Stimulated activated memory B cell treated with anti-CD40 and anti-IgM and Interleukin-4, amounts not matched to agents 10 μg/mL and 1 μg/mL and 100 μg/mL, for 72 hours (primary cell): ENCODE data around the gene KLHL41.

Source experiments
- ATAC-seq: fragments of 150-1000 bp; cut with Tn5 transposase; 2 replicates; pipeline ENCODE4 v1.10.0; 2021
- H3K27ac Mint-ChIP-seq: one replicate; pipeline ENCODE4 v1.8.0; 2022; ENCODE audit warnings: mild to moderate bottlenecking, mixed read lengths
- H3K27me3 Mint-ChIP-seq: one replicate; pipeline ENCODE4 v1.8.0; 2022; ENCODE audit warnings: mixed read lengths
- H3K36me3 Mint-ChIP-seq: one replicate; pipeline ENCODE4 v1.8.0; 2022; ENCODE audit warnings: mixed read lengths
- H3K4me1 Mint-ChIP-seq: one replicate; pipeline ENCODE4 v1.8.0; 2022; ENCODE audit warnings: mixed read lengths
- H3K4me3 Mint-ChIP-seq: one replicate; pipeline ENCODE4 v1.8.0; 2022; ENCODE audit warnings: mild to moderate bottlenecking, moderate library complexity, mixed read lengths
- H3K9me3 Mint-ChIP-seq: one replicate; pipeline ENCODE4 v1.8.0; 2022; ENCODE audit warnings: mixed read lengths

The KLHL41 gene

GRCh38 chr2:169509298-169509885, at the start of gene KLHL41:
TSS of gene KLHL41 (plus strand) at chr2:169509702. CDS start at chr2:169509779, 77 bp downstream.
- Mint-ChIP-seq H3K4me1 (no peaks in the 10 kb centered on the region), H3K9me3 (no peaks in the 10 kb centered on the region), H3K4me3 (no peak within 1 kb of the TSS), H3K27ac (no peak within 1 kb of the TSS), H3K27me3 (no peaks in the 10 kb centered on the region), H3K36me3 (peaks cover 5% of the 10 kb centered on the region)
- no peak for ATAC-seq

- Mint-ChIP-seq H3K9me3 (peaks cover 3% of the 10 kb centered on the region), H3K27ac (no peak overlapping the region), H3K27me3 (no peaks in the 10 kb centered on the region), H3K4me1 (no peaks in the 10 kb centered on the region), H3K4me3 (no peak overlapping the region), H3K36me3 (no peaks in the 10 kb centered on the region)
- no peak for ATAC-seq
Measured at GRCh38 chr2:169461143-169461542, 48.4 kb upstream of the KLHL41 start.

GRCh38 chr2:169462896-169463695, 46.4 kb upstream of the KLHL41 start:
- no peaks in the 10 kb centered on the region for H3K4me1 Mint-ChIP-seq
- H3K4me3 Mint-ChIP-seq, result no peak overlapping the region
- H3K27me3 Mint-ChIP-seq, result no peaks in the 10 kb centered on the region
- no peak overlapping the region for H3K27ac Mint-ChIP-seq
- peak; percentile 39 for ATAC-seq
- peaks cover 3% of the 10 kb centered on the region for H3K9me3 Mint-ChIP-seq
- H3K36me3 Mint-ChIP-seq, result no peaks in the 10 kb centered on the region

GRCh38 chr2:169464466-169464865, 45.0 kb upstream of the KLHL41 start:
- Mint-ChIP-seq H3K27me3 (no peaks in the 10 kb centered on the region), H3K4me3 (no peak overlapping the region), H3K4me1 (no peaks in the 10 kb centered on the region), H3K9me3 (peaks cover 3% of the 10 kb centered on the region), H3K36me3 (no peaks in the 10 kb centered on the region), H3K27ac (no peak overlapping the region)
- no peak for ATAC-seq

- no peak for ATAC-seq
- Mint-ChIP-seq H3K27ac (no peak overlapping the region), H3K4me1 (no peaks in the 10 kb centered on the region), H3K27me3 (no peaks in the 10 kb centered on the region), H3K4me3 (no peak overlapping the region), H3K9me3 (peaks cover 3% of the 10 kb centered on the region), H3K36me3 (no peaks in the 10 kb centered on the region)
Measured at GRCh38 chr2:169464882-169465281, 44.6 kb upstream of the KLHL41 start.

GRCh38 chr2:169468841-169469240, 40.7 kb upstream of the KLHL41 start:
- H3K9me3 Mint-ChIP-seq, result no peaks in the 10 kb centered on the region
- no peak for ATAC-seq
- no peak overlapping the region for H3K4me3 Mint-ChIP-seq
- H3K27ac Mint-ChIP-seq, result no peak overlapping the region
- no peaks in the 10 kb centered on the region for H3K4me1 Mint-ChIP-seq
- H3K36me3 Mint-ChIP-seq, result no peaks in the 10 kb centered on the region
- H3K27me3 Mint-ChIP-seq, result no peaks in the 10 kb centered on the region

GRCh38 chr2:169469952-169470572, 39.4 kb upstream of the KLHL41 start:
- H3K27me3 Mint-ChIP-seq, result no peaks in the 10 kb centered on the region

GRCh38 chr2:169472249-169472648, 37.3 kb upstream of the KLHL41 start:
- Mint-ChIP-seq H3K4me3 (no peak overlapping the region), H3K36me3 (no peaks in the 10 kb centered on the region), H3K27ac (no peak overlapping the region), H3K4me1 (no peaks in the 10 kb centered on the region), H3K9me3 (no peaks in the 10 kb centered on the region), H3K27me3 (no peaks in the 10 kb centered on the region)
- ATAC-seq, result no peak

More at GRCh38 chr2:169469952-169470572, 39.4 kb upstream of the KLHL41 start:
- ATAC-seq, result no peak
- H3K36me3 Mint-ChIP-seq, result no peaks in the 10 kb centered on the region
- H3K9me3 Mint-ChIP-seq, result no peaks in the 10 kb centered on the region
- H3K4me1 Mint-ChIP-seq, result no peaks in the 10 kb centered on the region
- H3K27ac Mint-ChIP-seq, result no peak overlapping the region
- H3K4me3 Mint-ChIP-seq, result no peak overlapping the region

- ATAC-seq, result no peak
- H3K27ac Mint-ChIP-seq, result no peak overlapping the region
- no peaks in the 10 kb centered on the region for H3K9me3 Mint-ChIP-seq
- no peaks in the 10 kb centered on the region for H3K36me3 Mint-ChIP-seq
- H3K4me3 Mint-ChIP-seq, result no peak overlapping the region
- no peaks in the 10 kb centered on the region for H3K27me3 Mint-ChIP-seq
- peaks cover 16% of the 10 kb centered on the region for H3K4me1 Mint-ChIP-seq
Measured at GRCh38 chr2:169476459-169476858, 33.0 kb upstream of the KLHL41 start.

GRCh38 chr2:169478339-169478738, 31.2 kb upstream of the KLHL41 start:
- peaks cover 2% of the 10 kb centered on the region for H3K36me3 Mint-ChIP-seq
- no peaks in the 10 kb centered on the region for H3K27me3 Mint-ChIP-seq
- peaks cover 16% of the 10 kb centered on the region for H3K4me1 Mint-ChIP-seq
- peak overlapping the region; percentile 80 for H3K4me3 Mint-ChIP-seq
- no peaks in the 10 kb centered on the region for H3K9me3 Mint-ChIP-seq
- ATAC-seq, result no peak
- H3K27ac Mint-ChIP-seq, result no peak overlapping the region

- Mint-ChIP-seq H3K36me3 (peaks cover 6% of the 10 kb centered on the region), H3K27ac (peak overlapping the region; percentile 77), H3K4me1 (peaks cover 16% of the 10 kb centered on the region), H3K9me3 (no peaks in the 10 kb centered on the region), H3K4me3 (peak overlapping the region; percentile 80), H3K27me3 (no peaks in the 10 kb centered on the region)
- no peak for ATAC-seq
Measured at GRCh38 chr2:169478745-169479256, 30.7 kb upstream of the KLHL41 start.

- H3K27ac Mint-ChIP-seq, result peak within 1 kb of the TSS; percentile 77
- no peaks in the 10 kb centered on the region for H3K9me3 Mint-ChIP-seq
- peaks cover 6% of the 10 kb centered on the region for H3K36me3 Mint-ChIP-seq
- peaks cover 16% of the 10 kb centered on the region for H3K4me1 Mint-ChIP-seq
- peak within 1 kb of the TSS; percentile 80 for H3K4me3 Mint-ChIP-seq
- no peaks in the 10 kb centered on the region for H3K27me3 Mint-ChIP-seq
- peak; percentile 96 for ATAC-seq
Measured at GRCh38 chr2:169479257-169480078, 30.0 kb upstream of the KLHL41 start, which contains the start of gene BBS5. TSS of gene BBS5 (plus strand) at chr2:169479494. CDS start at chr2:169479554, 60 bp downstream.

- H3K4me3 Mint-ChIP-seq, result peak overlapping the region; percentile 80
- no peaks in the 10 kb centered on the region for H3K27me3 Mint-ChIP-seq
- no peak for ATAC-seq
- no peaks in the 10 kb centered on the region for H3K9me3 Mint-ChIP-seq
- peak overlapping the region; percentile 77 for H3K27ac Mint-ChIP-seq
- peaks cover 11% of the 10 kb centered on the region for H3K36me3 Mint-ChIP-seq
- H3K4me1 Mint-ChIP-seq, result peaks cover 16% of the 10 kb centered on the region
Measured at GRCh38 chr2:169480079-169480465, 29.4 kb upstream of the KLHL41 start.

GRCh38 chr2:169485650-169486138, 23.8 kb upstream of the KLHL41 start:
- no peak for ATAC-seq
- no peaks in the 10 kb centered on the region for H3K9me3 Mint-ChIP-seq
- H3K4me3 Mint-ChIP-seq, result no peak overlapping the region
- H3K4me1 Mint-ChIP-seq, result no peaks in the 10 kb centered on the region
- H3K36me3 Mint-ChIP-seq, result peaks cover 19% of the 10 kb centered on the region
- no peaks in the 10 kb centered on the region for H3K27me3 Mint-ChIP-seq
- H3K27ac Mint-ChIP-seq, result no peak overlapping the region

GRCh38 chr2:169486487-169486886, 23.0 kb upstream of the KLHL41 start:
- Mint-ChIP-seq H3K27ac (no peak overlapping the region), H3K4me3 (no peak overlapping the region), H3K9me3 (no peaks in the 10 kb centered on the region), H3K4me1 (no peaks in the 10 kb centered on the region), H3K36me3 (peaks cover 22% of the 10 kb centered on the region), H3K27me3 (no peaks in the 10 kb centered on the region)
- ATAC-seq, result no peak
